ENCODE data around the gene ATP11A.

- TF ChIP-seq CTCF (IDR thresholded peaks at IDR 0.05; ENCODE audit: low read length), result no peak
- TF ChIP-seq EZH2phosphoT487 (IDR thresholded peaks at IDR 0.05; ENCODE audit: low read length), result no peak
- TF ChIP-seq EZH2 (optimal IDR thresholded peaks at IDR 0.05; ENCODE audit: low read depth, low read length), result no peak
These were observed 79.1 kb downstream of the ATP11A start for GRCh38 chr13:112768795-112769481.
